Activated T-cell treated with anti-CD3 and anti-CD28 coated beads, Interleukin-2, amount 50 U/mL, for 4 hours (primary cell): ENCODE results near the gene CCDC117. TPM values are rescaled to one million over a fixed set of nuclear protein-coding genes. Genes with fewer than 3 reads are reported as not detected.

Experiments used
- ATAC-seq, 2 donors: fragments of 200-7000 bp; cut with Tn5 transposase; one replicate each; pipeline ENCODE4 v1.10.0; 2021
- DNase-seq: peaks from one replicate; pipeline ENCODE4 v3.0.0-alpha.2; 2020
- H3K27me3 Mint-ChIP-seq: one replicate; pipeline ENCODE4 v1.8.0; 2021; ENCODE audit warnings: low read depth, mixed read lengths
- H3K36me3 Mint-ChIP-seq: one replicate; pipeline ENCODE4 v1.8.0; 2022; ENCODE audit warnings: mixed read lengths; ENCODE audit not compliant: insufficient read depth
- H3K4me1 Mint-ChIP-seq: one replicate; pipeline ENCODE4 v1.8.0; 2021; ENCODE audit warnings: low read depth, mixed read lengths
- H3K4me3 Mint-ChIP-seq: one replicate; pipeline ENCODE4 v1.8.0; 2021; ENCODE audit warnings: mild to moderate bottlenecking, moderate library complexity, mixed read lengths
- H3K9me3 Mint-ChIP-seq: one replicate; pipeline ENCODE4 v1.8.0; 2021; ENCODE audit warnings: mixed read lengths
- total RNA-seq, 3 donors: library from RNA; stranded (reverse); gene quantifications; one replicate each; pipeline ENCODE4 v1.2.1, GENCODE V29; 2021

Gene CCDC117
- total RNA-seq, 3 donors from 2014 or later, result 27.2 to 31.2 (median 28.5) TPM

DNA sequence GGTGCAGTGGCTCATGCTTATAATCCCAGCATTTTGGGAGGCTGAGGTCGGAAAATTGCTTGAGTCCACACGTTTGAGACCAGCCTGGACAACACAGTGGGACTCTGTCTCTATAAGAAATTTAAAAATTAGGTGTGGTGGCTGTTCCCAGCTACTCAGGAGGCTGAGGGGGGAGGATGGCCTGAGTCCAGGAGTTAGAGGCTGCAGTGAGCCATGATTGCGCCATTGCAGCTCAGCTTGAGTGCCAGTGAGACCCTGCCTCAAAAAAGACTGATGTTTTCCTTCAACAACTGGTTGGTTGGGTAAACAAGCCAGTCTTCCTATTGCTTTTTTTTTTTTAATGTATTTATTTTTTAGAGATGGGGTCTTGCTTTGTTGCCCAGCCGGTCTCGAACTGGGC lies 18.6 kb downstream of the CCDC117 start:
- ATAC-seq (no peak), DNase-seq (no peak)
- Mint-ChIP-seq H3K4me3 (no peak overlapping the region), H3K4me1 (peaks cover 48% of the 10 kb centered on the region), H3K27me3 (no peaks in the 10 kb centered on the region), H3K9me3 (no peaks in the 10 kb centered on the region), H3K36me3 (peaks cover 39% of the 10 kb centered on the region)

DNA sequence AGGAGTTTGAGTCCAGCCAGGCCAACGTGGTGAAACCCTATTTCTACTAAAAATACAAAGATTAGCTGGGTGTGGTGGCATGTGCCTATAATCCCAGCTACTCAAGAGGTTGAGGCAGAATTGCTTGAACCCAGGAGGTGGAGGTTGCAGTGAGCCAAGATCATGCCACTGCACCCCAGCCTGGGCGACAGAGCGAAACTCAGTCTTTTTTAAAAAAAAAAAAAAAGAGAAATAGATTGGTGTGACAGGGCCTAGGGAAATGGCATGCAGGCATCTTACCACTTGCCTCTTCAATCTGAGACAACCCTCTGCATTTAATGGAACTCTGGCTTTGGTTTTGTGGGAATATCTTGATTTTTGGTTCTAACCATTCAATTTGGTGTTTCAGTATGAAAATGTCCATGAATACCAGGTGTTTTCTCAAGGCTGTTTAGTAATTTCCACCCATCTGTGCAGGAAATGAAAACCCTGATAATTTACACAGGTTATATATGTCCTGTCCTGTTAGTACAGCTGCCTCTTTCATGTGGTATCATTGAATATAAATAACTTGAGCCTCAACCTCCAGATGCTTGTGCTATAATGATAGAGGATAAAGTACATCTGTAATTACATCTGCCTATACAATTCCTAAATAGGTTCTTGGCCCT lies 19.5 kb downstream of the CCDC117 start:
- DNase-seq, result no peak
- peaks cover 57% of the 10 kb centered on the region for H3K4me1 Mint-ChIP-seq
- peaks cover 43% of the 10 kb centered on the region for H3K36me3 Mint-ChIP-seq
- no peak for ATAC-seq
- H3K9me3 Mint-ChIP-seq, result no peaks in the 10 kb centered on the region
- H3K4me3 Mint-ChIP-seq, result no peak overlapping the region
- no peaks in the 10 kb centered on the region for H3K27me3 Mint-ChIP-seq

DNA sequence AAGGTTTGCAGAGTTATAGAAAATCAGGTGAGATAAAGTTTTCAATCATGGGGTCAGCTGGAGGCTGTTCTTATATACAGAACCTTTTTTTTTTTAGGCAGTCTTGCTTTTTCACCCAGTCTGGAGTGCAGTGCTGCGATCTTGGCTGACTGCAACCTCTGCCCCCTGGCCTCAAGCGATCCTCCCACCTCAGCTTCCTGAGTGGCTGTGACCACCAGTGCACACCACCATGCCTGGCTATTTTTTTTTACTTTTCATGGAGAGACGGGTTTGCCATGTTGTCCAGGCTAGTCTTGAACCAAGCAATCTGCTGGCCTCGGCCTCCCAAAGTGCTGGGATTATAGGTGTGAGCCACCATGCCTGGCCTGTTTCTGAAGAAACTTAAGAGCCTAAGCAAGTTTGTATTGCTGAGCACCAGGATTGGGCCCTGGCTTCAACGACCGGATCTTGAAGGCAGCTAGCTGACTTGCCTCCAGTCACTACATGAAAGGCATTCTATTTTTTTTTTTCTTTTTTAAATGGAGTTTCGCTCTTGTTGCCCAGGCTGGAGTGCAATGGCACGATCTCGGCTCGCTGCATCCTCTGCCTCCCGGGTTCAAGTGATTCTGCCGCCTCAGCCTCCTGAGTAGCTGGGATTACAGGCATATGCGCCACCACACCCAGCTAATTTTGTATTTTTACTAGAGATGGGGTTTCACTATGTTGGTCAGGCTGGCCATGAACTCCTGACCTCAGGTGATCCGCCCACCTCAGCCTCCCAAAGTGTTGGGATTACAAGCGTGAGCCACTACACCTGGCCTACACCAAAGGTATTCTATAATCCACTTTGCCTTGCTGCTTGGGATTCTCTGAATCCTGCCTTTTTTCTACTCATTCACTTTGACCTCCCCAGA lies 20.2 kb downstream of the CCDC117 start:
- Mint-ChIP-seq H3K27me3 (no peaks in the 10 kb centered on the region), H3K36me3 (peaks cover 46% of the 10 kb centered on the region), H3K4me3 (no peak overlapping the region), H3K9me3 (no peaks in the 10 kb centered on the region), H3K4me1 (peaks cover 60% of the 10 kb centered on the region)
- ATAC-seq (no peak), DNase-seq (no peak)

DNA sequence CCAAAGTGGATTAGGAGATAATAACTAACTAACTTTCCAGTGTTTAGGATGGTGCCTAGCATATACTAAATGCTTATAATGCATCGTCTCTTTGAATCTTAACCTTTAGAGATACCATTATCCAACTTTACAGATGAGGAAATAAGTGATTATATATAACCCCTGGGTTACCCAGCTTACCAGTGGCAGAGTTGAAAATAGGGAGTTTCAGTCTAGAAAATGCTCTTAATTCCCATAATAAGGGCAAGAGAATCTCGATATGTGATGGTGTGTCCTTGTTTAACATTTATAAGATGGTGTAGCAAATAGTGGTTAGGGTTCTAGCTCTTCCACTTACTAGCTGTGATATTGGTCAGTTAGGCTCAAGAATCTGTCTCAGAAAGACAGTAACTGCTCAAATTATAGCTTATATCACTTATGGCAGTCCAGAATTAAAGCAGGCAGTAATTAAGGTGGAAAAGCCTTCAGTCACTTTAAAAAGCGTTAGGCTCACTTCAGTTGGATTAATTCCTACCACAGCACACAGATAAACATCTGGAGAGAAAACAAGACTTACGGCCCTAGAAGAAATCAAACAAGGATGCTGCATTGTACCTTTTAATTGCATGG lies 21.6 kb downstream of the CCDC117 start:
- no peak for ATAC-seq
- H3K4me3 Mint-ChIP-seq, result no peak overlapping the region
- peaks cover 50% of the 10 kb centered on the region for H3K36me3 Mint-ChIP-seq
- H3K4me1 Mint-ChIP-seq, result peaks cover 72% of the 10 kb centered on the region
- no peak for DNase-seq
- no peaks in the 10 kb centered on the region for H3K9me3 Mint-ChIP-seq
- H3K27me3 Mint-ChIP-seq, result no peaks in the 10 kb centered on the region

DNA sequence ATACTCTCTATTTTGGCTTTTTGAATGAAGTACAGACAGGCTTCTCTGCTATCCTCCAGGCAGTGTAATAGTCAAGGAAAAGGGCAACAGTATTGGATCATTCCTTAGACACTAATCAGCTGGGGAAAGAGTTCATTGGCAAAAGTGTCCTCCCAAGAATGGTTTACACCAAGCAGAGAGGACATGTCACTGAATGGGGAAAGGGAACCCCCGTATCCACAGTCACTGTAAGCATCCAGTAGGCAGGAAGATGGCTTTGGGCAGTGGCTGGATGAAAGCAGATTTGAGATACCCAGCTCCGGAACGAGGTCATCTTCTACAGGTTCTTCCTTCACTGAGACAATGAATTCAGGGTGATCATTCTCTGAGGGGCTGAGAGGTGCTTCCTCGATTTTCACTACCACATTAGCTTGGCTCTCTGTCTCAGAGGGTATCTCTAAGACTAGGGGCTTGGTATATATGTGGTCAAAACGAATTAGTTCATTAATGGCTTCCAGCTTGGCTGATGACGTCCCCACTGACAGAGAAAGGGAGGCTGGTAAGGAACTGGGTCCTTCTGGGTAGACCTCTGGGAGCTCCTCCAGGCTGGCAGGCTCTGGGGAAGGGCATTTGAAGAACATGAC lies 22.7 kb downstream of the CCDC117 start:
- ATAC-seq (no peak), DNase-seq (no peak)
- Mint-ChIP-seq H3K36me3 (peaks cover 48% of the 10 kb centered on the region), H3K9me3 (no peaks in the 10 kb centered on the region), H3K27me3 (no peaks in the 10 kb centered on the region), H3K4me1 (peaks cover 73% of the 10 kb centered on the region), H3K4me3 (no peak overlapping the region)

DNA sequence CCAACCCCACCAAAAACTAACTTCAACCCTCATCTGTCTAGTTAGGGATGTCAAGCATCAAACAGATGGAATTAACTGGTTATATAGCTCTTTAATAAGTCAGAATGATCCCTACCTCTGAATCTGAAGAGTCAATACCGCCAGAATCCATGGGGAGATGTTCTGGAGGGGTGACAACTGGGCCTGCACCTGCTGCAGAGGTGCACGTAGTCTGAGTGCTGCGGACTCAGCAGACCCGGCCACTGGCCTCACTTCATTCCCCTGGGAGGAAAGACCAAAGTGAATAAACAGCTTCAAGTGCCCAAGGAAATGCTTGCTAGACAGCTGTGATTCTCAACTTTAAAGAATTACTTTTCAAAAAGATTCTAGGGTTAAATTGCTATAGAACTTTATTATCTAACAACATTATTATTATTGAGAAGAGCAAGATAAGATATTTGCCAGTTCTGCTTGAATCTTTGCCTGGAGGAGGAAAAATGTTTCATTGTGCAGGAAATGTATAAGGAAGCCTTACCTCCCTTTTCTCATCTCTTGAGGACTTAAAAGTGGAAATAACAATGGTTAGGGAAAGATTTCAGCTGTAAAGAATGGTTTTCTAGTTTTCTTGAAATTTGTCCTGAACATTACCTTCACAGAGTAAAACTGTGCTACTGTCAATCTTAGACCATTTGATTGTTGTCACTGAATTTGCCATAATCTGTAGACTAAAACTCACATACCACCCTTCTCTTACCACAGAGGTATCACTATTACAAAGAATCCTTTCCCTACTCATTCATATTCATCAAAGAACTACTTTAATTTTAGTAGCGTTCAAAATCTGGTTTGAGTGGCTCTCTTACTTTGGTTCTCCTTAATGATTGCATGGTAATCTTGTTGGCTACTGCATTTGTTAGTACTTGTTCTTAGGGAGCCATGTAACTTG lies 23.7 kb downstream of the CCDC117 start:
- Mint-ChIP-seq H3K4me1 (peaks cover 67% of the 10 kb centered on the region), H3K9me3 (no peaks in the 10 kb centered on the region), H3K27me3 (no peaks in the 10 kb centered on the region), H3K36me3 (peaks cover 47% of the 10 kb centered on the region), H3K4me3 (peak overlapping the region; percentile 65)
- peak in 1 of 2 donors; percentile 15 for ATAC-seq
- DNase-seq, result no peak

DNA sequence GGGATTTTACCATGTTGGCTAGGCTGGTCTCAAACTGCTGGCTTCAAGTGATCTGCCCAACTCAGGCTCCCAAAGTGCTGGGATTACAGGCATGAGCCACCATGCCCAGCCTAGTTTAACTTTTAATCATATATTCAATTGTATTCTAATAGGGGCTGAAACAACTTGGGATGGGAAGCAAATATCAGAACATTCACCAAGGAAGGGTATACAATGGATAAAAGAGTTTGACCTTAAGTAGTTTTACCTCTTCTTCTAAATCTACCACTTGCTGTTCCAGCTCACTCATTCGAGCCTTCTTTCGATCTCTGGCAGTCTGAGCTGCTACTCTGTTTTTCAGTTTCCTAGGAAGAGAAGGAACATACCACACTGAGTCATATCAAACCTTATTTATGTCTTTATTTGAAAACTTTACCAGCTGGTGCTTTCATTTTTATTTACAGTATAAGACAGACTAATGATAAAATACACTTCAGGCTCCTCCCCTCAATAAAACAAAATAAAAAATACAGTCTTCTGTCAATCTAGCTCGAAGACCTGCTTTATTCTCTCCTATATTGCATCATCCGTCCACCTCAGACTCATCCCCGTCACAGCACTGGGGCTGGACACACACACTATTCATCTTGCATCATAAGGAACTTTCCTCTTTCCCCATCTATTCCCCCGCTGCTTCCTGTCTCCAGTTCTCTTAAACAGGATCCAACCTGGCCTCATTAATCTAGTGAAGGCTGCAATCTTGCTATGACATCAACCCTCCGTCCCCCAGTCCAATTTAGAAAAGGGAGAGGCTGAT lies 26.5 kb downstream of the CCDC117 start:
- Mint-ChIP-seq H3K4me1 (peaks cover 62% of the 10 kb centered on the region), H3K27me3 (no peaks in the 10 kb centered on the region), H3K9me3 (no peaks in the 10 kb centered on the region), H3K36me3 (peaks cover 39% of the 10 kb centered on the region), H3K4me3 (peak overlapping the region; percentile 91)
- peak; percentile 42 to 46 for ATAC-seq
- DNase-seq, result no peak

DNA sequence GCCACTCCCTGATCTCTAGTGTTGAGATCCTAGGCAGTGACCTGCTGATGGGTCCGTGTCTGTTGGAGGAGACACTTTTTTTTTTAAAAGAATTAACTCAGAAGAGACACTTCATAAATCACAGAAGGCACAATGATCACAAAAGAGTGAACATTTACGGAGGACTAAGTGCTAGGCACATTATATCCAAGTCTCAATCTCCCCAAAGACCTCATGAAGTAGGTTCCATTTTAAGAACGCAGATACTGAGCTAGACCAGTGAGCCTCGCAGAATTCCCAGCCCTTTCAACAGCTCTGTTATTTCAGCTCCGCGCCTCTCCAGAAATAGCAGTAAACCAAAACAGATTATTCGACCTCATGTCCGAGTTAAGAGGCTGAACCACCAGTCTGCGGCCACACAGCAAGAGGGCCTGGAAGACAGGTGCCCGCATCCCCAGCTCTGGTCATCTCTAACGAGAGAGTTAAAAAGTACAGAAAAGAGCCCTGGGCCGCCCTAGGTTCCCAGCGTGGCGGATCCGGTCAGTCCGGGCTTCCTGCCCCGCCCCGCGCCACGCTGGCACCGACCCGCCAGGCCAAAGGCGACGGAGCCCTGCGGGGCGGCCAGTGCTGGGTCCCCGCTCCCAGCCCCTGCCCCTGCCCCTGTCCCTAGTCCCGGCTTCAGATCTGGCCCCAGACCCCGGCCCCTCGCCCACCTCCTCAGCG lies 27.3 kb downstream of the CCDC117 start:
- Mint-ChIP-seq H3K27me3 (no peaks in the 10 kb centered on the region), H3K4me3 (peak overlapping the region; percentile 91), H3K4me1 (peaks cover 58% of the 10 kb centered on the region), H3K36me3 (peaks cover 35% of the 10 kb centered on the region), H3K9me3 (no peaks in the 10 kb centered on the region)
- ATAC-seq, result peak; percentile 32 to 36
- peak; percentile 21 for DNase-seq

DNA sequence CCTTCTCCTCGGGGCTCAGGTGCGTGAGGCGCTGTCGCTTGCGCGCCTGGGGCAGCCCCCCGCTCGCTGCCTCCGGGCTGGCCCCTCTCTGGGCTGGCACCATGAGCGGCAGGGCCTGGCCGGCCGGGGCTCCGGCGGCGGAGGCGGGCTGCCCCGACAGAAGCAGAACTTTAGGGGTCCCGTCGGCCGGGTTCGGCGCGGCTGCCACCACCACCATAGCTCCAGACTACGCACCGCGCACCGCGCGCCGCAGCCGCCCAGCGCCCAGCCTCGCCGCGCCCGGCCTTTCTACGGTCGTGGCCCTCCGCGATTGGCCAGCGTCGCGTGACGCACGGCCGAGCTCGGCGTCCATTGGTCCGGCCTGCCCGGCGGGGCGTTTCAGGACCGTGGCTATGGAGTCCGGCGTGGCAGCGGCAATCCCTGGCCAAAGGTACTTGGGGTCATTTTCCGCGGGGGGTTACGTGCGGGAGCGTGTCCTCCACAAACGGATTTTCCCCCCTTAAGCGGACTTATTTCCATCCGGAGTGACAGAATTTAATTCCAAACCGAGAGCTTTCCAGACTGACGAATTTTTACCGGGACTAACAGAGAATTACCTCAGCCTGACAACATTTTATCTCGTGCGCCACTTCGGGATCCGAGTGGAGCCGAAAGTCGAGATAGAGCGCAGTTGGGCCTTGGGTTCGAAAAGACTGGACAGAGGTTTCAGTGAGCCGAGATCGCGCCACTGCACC lies 28.0 kb downstream of the CCDC117 start, which contains the start of gene XBP1:
TSS of gene XBP1 (minus strand) at position 262 of the 734 bp plus-strand sequence.
- Mint-ChIP-seq H3K4me3 (peak within 1 kb of the TSS; percentile 91), H3K27me3 (no peaks in the 10 kb centered on the region), H3K9me3 (no peaks in the 10 kb centered on the region), H3K4me1 (peaks cover 52% of the 10 kb centered on the region), H3K36me3 (peaks cover 28% of the 10 kb centered on the region)
- peak; percentile 91 to 95 for ATAC-seq
- peak; percentile 88 for DNase-seq

DNA sequence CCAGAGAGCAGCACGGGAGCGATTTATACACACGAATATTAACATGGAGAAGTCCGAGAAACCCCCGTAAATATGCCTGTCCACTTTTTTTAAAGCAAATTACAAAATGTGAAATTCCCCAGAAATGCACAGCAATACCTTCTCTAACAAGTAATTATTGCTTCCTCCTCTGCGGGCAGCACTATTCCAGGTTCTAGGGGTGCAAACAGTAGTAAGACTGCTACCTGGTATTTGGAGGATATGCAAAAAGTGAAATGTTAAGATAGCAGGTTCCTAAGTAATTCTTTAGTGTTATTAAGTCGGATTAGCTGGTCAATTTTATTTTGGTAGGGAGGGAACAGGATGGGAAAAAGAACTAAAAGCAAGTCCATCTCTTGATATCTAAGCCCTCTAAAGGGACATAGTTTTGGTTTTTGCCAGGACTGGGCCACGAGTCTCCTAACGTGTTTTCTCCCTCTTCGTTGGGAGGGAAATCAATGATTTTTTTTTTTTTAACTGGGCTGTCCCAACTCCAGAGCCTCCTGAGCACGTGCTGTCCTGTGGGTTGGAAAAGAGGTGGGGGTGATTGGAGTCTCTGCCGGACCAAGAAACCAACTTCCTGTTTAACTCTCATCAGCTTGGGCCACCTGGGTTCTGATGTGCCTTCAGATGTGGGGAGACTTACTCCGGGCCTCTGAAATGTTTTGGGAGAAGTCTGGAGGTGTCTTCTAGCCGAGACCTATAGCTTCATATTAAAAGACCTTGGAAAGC lies 29.5 kb downstream of the CCDC117 start:
- peak overlapping the region; percentile 83 for H3K4me3 Mint-ChIP-seq
- H3K27me3 Mint-ChIP-seq, result no peaks in the 10 kb centered on the region
- peaks cover 13% of the 10 kb centered on the region for H3K36me3 Mint-ChIP-seq
- peaks cover 37% of the 10 kb centered on the region for H3K4me1 Mint-ChIP-seq
- ATAC-seq (no peak), DNase-seq (no peak)
- no peaks in the 10 kb centered on the region for H3K9me3 Mint-ChIP-seq

DNA sequence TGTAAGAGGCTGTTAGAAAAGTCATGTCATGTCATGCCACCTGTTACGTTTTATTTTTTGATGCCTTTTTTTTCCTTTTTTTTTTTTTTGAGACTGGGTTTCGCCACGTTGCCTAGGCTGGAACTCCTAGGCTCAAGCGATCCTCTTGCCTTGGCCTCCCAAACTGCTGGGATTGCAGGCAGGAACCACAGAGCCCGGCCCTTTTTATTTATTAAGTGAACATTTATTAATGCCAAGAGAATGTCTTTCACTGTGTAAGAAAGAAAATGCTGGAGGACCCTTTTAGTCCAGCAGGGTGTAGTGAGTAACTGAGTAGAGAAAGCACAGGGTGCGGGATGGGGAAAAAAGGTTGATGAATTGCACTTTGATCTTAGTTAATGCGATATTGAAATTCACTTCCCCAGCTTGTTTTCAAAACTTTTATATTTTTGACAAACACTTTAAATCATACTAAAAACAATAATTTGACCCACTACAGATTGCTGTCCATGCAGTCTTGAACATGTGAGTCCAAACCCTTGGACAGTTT lies 30.2 kb downstream of the CCDC117 start:
- no peaks in the 10 kb centered on the region for H3K27me3 Mint-ChIP-seq
- H3K4me3 Mint-ChIP-seq, result peak overlapping the region; percentile 83
- peaks cover 37% of the 10 kb centered on the region for H3K4me1 Mint-ChIP-seq
- H3K9me3 Mint-ChIP-seq, result no peaks in the 10 kb centered on the region
- no peak for DNase-seq
- peaks cover 11% of the 10 kb centered on the region for H3K36me3 Mint-ChIP-seq
- ATAC-seq, result no peak
